Measurements from ENCODE around the gene NOL8.

NOL8 gene

DNA sequence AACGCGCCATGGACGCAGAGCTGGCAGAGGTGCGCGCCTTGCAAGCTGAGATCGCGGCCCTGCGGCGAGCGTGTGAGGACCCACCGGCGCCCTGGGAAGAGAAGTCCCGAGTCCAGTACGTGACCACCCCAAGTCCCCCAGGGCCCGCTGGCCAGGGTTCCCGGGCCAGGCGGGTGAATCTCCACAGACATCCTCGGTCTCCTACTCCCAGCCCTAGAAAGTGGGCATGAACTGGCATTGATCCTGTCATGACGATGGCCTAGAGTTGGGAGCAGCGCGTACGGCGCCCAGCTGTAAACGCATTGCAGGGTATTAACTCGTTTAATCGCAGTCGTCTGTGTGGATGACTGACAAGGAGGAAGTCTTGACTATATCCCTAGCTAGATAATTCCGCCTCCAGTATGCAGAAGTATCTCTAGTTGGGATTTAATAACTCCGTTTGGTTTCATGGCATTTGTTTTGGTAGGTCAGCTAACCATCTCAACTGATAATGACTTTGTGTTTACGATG lies 896 bp upstream of the NOL8 start:
- H3K27ac ChIP-seq, result peak overlapping the region; percentile 99
- peaks cover 18% of the 10 kb centered on the region for H3K36me3 ChIP-seq
- H3K27me3 ChIP-seq (ENCODE audit: insufficient read depth, low read depth, severe bottlenecking), result no peaks in the 10 kb centered on the region
- TF ChIP-seq, protein P1, sequence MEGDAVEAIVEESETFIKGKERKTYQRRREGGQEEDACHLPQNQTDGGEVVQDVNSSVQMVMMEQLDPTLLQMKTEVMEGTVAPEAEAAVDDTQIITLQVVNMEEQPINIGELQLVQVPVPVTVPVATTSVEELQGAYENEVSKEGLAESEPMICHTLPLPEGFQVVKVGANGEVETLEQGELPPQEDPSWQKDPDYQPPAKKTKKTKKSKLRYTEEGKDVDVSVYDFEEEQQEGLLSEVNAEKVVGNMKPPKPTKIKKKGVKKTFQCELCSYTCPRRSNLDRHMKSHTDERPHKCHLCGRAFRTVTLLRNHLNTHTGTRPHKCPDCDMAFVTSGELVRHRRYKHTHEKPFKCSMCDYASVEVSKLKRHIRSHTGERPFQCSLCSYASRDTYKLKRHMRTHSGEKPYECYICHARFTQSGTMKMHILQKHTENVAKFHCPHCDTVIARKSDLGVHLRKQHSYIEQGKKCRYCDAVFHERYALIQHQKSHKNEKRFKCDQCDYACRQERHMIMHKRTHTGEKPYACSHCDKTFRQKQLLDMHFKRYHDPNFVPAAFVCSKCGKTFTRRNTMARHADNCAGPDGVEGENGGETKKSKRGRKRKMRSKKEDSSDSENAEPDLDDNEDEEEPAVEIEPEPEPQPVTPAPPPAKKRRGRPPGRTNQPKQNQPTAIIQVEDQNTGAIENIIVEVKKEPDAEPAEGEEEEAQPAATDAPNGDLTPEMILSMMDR (IDR thresholded peaks at IDR 0.05; ENCODE audit: low read depth, low read length), result no peak
- peak; percentile 40 for DNase-seq
- H3K4me3 ChIP-seq (ENCODE audit: low read depth, low read length), result peak overlapping the region; percentile 75
- no peaks in the 10 kb centered on the region for H3K9me3 ChIP-seq (ENCODE audit: severe bottlenecking)

DNA sequence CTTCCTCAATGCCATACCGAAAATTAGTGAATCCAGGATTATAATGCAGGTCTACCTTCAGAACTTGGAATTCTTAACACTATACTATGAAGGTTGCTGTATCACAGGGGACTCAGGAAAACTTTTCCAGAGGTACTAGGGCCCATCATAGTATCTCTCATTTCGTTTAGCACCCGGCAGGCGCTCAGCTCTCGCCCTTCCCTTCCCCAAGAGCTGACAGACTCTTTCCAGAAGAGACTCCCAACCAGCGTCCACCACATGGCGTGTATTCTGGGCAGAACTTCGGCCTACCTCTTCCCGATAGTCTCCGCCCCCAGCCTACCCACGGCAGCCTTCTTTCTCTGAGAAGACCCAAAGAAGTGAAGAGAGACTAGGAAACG lies 271 bp downstream of the NOL8 start:
- peak overlapping the region; percentile 75 for H3K4me3 ChIP-seq (ENCODE audit: low read depth, low read length)
- DNase-seq, result no peak

DNA sequence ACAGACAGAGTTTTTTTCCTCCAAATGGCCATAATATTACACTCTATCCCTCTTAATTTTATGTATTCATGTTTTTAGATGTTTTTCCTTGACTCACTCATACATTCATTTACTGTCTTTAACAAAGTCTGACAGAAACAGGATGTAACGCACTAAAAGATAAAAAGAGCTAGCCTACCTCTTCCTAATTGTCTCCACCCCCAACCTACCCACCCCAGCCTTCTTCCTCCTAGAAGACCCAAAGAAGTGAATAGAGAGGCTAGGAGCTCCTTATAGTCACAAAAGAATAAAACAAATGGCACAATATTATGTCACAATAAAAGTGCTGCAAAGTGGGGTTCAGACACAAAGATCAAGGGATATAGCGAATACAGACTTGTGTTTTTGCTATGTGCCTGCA lies 719 bp downstream of the NOL8 start:
- Histone ChIP-seq H3K9me3 (ENCODE audit: severe bottlenecking) (no peaks in the 10 kb centered on the region), H3K36me3 (peaks cover 30% of the 10 kb centered on the region), H3K27ac (peak overlapping the region; percentile 99), H3K27me3 (ENCODE audit: insufficient read depth, low read depth, severe bottlenecking) (no peaks in the 10 kb centered on the region), H3K4me3 (ENCODE audit: low read depth, low read length) (peak overlapping the region; percentile 75)
- TF ChIP-seq, protein P1 (IDR thresholded peaks at IDR 0.05; ENCODE audit: low read depth, low read length), result no peak
- no peak for DNase-seq

More for the DNA sequence above, 271 bp downstream of the NOL8 start:
- peaks cover 27% of the 10 kb centered on the region for H3K36me3 ChIP-seq
- TF ChIP-seq, protein P1 (IDR thresholded peaks at IDR 0.05; ENCODE audit: low read depth, low read length), result no peak
- H3K27ac ChIP-seq, result peak overlapping the region; percentile 99
- H3K9me3 ChIP-seq (ENCODE audit: severe bottlenecking), result no peaks in the 10 kb centered on the region
- no peaks in the 10 kb centered on the region for H3K27me3 ChIP-seq (ENCODE audit: insufficient read depth, low read depth, severe bottlenecking)

DNA sequence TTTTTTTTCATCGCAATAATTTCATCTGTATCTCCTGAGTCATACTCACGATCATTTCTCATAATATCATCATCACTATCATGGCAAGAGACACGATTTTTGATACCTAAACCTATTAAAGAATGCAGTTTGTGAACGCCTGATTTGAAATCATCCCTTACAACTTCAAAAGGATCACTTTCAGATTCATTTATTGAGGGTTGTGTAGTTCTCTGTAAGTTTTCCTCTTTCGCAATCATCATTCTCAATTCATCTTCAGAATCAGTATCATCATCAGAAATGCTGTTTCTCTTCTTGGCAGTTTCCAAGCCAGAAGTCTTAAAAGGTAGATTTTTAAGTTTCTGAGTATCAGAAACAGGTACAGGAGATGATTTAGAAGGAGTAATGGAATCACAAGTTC lies 9.7 kb downstream of the NOL8 start:
- peaks cover 62% of the 10 kb centered on the region for H3K36me3 ChIP-seq

DNA sequence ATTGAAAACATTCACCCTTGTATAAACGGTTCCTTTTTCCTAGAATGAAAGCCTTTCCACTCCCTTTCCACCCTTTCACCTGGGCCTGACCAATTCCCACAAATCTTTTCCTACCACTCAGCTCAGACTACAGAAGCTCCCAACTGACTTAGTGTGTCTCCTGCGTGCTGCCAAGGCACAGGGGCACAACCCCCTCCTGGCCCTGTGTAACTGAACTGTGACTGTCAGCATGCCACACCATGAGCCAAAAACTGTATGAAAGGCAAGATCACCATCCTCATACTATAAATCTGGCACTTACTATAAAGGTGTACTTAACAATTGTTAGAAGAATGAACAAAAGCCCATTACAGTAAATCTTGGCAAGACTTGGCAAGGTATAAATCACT lies 11.5 kb downstream of the NOL8 start:
- Histone ChIP-seq H3K36me3 (peaks cover 66% of the 10 kb centered on the region), H3K27ac (no peak overlapping the region), H3K4me3 (ENCODE audit: low read depth, low read length) (no peak overlapping the region), H3K9me3 (ENCODE audit: severe bottlenecking) (no peaks in the 10 kb centered on the region), H3K27me3 (ENCODE audit: insufficient read depth, low read depth, severe bottlenecking) (no peaks in the 10 kb centered on the region)
- no peak for DNase-seq
- TF ChIP-seq, protein P1 (IDR thresholded peaks at IDR 0.05; ENCODE audit: low read depth, low read length), result no peak

More for the DNA sequence above, 9.7 kb downstream of the NOL8 start:
- H3K27me3 ChIP-seq (ENCODE audit: insufficient read depth, low read depth, severe bottlenecking), result no peaks in the 10 kb centered on the region
- no peaks in the 10 kb centered on the region for H3K9me3 ChIP-seq (ENCODE audit: severe bottlenecking)
- DNase-seq, result no peak
- TF ChIP-seq, protein P1 (IDR thresholded peaks at IDR 0.05; ENCODE audit: low read depth, low read length), result no peak
- H3K27ac ChIP-seq, result no peak overlapping the region
- H3K4me3 ChIP-seq (ENCODE audit: low read depth, low read length), result no peak overlapping the region

Data from WERI-Rb-1 (cell line).